ENCODE measurements around the gene OTX1.

DNA sequence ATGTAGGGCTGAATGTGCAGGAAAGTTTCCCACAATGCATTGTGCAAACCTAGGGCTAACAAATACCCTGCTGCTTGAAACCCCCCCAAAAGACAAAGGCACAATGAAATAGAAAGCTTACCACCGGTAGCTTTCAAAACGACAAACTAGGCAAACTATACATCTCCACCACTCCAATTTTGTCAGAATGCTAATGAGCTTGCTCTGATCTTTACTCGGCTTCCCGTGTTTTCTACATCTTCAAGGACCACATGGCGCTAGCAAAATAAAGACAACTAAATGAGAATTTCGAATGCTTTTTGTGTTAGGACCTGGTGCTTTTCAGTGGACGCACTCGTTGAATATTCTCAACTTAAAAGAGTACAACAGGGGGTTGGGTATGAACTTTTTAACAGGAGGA, 37.2 kb upstream of the OTX1 start:
- TF ChIP-seq CTCF (IDR thresholded peaks at IDR 0.05) (no peak), POLR2A (IDR thresholded peaks at IDR 0.05) (no peak)
